Sigmoid colon (tissue), 4 donors: ENCODE results near the gene GPR15LG.

Experiments
- CTCF ChIP-seq, 4 experiments: fragments of 450-650 bp in 3 of 4; fragments of 200-600 bp in 1 of 4; IDR thresholded peaks; one replicate each; pipeline ENCODE4 v1.5.1; 2016 to 2019; ENCODE audit warnings: antibody characterized with exemption in 4 of 4, mild to moderate bottlenecking in 3 of 4, moderate library complexity in 2 of 4
- EP300 ChIP-seq, 4 donors: sonication (generic); formaldehyde crosslinking; IDR thresholded peaks; one replicate each; pipeline ENCODE4 v1.6.1; 2017; ENCODE audit warnings: antibody characterized with exemption in 4 of 4
- POLR2A ChIP-seq, 2 donors: fragments of 450-650 bp; IDR thresholded peaks; one replicate each; pipeline ENCODE4 v1.6.1; 2016; ENCODE audit warnings: antibody characterized with exemption in 2 of 2, mild to moderate bottlenecking in 2 of 2, moderate library complexity in 2 of 2

- TF ChIP-seq EP300 (IDR thresholded peaks at IDR 0.05) (no peak), POLR2A (IDR thresholded peaks at IDR 0.05) (no peak), CTCF (IDR thresholded peaks at IDR 0.05) (no peak)
Measured at GRCh38 chr10:84158061-84158460, 15.5 kb upstream of the GPR15LG start.
